Neural crest cell (in vitro differentiated cells): ENCODE results near the gene NDUFA1. TPM values are rescaled to one million over a fixed set of nuclear protein-coding genes. Genes with fewer than 3 reads are reported as not detected.

Experiments used
- DNase-seq: peaks from one replicate; pipeline ENCODE4 v3.0.0; 2021; ENCODE audit warnings: low read depth, mixed read lengths, low spot score
- H3K27ac Mint-ChIP-seq: one replicate; pipeline ENCODE4 v1.8.0; 2021; ENCODE audit warnings: mild to moderate bottlenecking, mixed read lengths; ENCODE audit not compliant: unreplicated experiment
- H3K27me3 Mint-ChIP-seq: 2 replicates; pipeline ENCODE4 v1.8.0; 2021; ENCODE audit warnings: low read depth, mild to moderate bottlenecking, mixed read lengths
- H3K36me3 Mint-ChIP-seq: 2 replicates; pipeline ENCODE4 v1.8.0; 2021; ENCODE audit warnings: low read depth, mild to moderate bottlenecking, mixed read lengths
- H3K4me1 Mint-ChIP-seq: 2 replicates; pipeline ENCODE4 v1.8.0; 2021; ENCODE audit warnings: mixed read lengths
- H3K4me3 Mint-ChIP-seq: one replicate; pipeline ENCODE4 v1.8.0; 2021; ENCODE audit warnings: mild to moderate bottlenecking, mixed read lengths
- H3K9me3 Mint-ChIP-seq: 2 replicates; pipeline ENCODE4 v1.8.0; 2021; ENCODE audit warnings: mixed read lengths
- CTCF ChIP-seq: fragments of 200-600 bp; sonication (generic); conservative IDR thresholded peaks from 2 replicates; pipeline ENCODE4 v1.5.0; 2021; ENCODE audit warnings: antibody characterized with exemption, mild to moderate bottlenecking
- total RNA-seq: library from RNA; stranded (reverse); gene quantifications from 2 replicates; pipeline ENCODE4 v1.2.1, GENCODE V29; 2021

The NDUFA1 gene
- total RNA-seq, 1 donor from 2014 or later: 62.0 TPM

- Mint-ChIP-seq H3K4me1 (no peaks in the 10 kb centered on the region), H3K27me3 (no peaks in the 10 kb centered on the region), H3K36me3 (no peaks in the 10 kb centered on the region), H3K4me3 (no peak within 1 kb of the TSS), H3K27ac (no peak within 1 kb of the TSS), H3K9me3 (no peaks in the 10 kb centered on the region)
- no peak for TF ChIP-seq CTCF
- DNase-seq: no peak
Observed at GRCh38 chrX:119895843-119896326, 24.3 kb downstream of the NDUFA1 start, which contains the start of gene AKAP14. AKAP14 (plus strand) TSS chrX:119895893; CDS start chrX:119903224, 7,331 bp downstream.

GRCh38 chrX:119899125-119899524, 27.5 kb downstream of the NDUFA1 start:
- Mint-ChIP-seq H3K4me3 (no peak overlapping the region), H3K27ac (peak overlapping the region; percentile 27), H3K27me3 (no peaks in the 10 kb centered on the region), H3K4me1 (no peaks in the 10 kb centered on the region), H3K36me3 (no peaks in the 10 kb centered on the region), H3K9me3 (no peaks in the 10 kb centered on the region)
- no peak for TF ChIP-seq CTCF
- DNase-seq: no peak

DNA sequence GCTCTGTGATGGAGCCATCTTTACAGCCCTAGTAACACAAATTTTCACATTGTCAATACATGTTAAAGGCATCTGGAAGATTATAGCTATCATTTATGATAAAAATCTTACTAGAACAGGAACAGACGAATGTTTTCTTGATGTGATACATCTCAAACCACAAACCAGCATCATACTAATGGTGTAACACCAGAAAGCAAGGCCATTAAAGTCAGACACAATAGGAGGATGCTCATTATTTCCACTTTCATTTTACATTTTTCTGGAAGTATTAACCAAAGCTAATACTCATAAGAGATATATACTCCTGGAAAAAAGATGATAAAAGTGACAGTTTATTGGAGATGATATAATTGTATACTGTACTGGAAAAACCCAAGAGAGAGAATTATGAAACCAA, 29.3 kb downstream of the NDUFA1 start:
- Mint-ChIP-seq H3K4me1 (no peaks in the 10 kb centered on the region), H3K9me3 (peaks cover 2% of the 10 kb centered on the region)

GRCh38 chrX:119916310-119916709, 44.7 kb downstream of the NDUFA1 start:
- H3K27ac Mint-ChIP-seq: no peak overlapping the region
- DNase-seq: no peak
- H3K4me1 Mint-ChIP-seq: no peaks in the 10 kb centered on the region
- H3K9me3 Mint-ChIP-seq: peaks cover 4% of the 10 kb centered on the region
- H3K36me3 Mint-ChIP-seq: no peaks in the 10 kb centered on the region
- H3K27me3 Mint-ChIP-seq: no peaks in the 10 kb centered on the region
- TF ChIP-seq CTCF: no peak
- no peak overlapping the region for H3K4me3 Mint-ChIP-seq

More for the DNA sequence above, 29.3 kb downstream of the NDUFA1 start:
- Mint-ChIP-seq H3K27me3 (no peaks in the 10 kb centered on the region), H3K4me3 (no peak overlapping the region), H3K27ac (no peak overlapping the region), H3K36me3 (peaks cover 2% of the 10 kb centered on the region)
- TF ChIP-seq CTCF: no peak
- no peak for DNase-seq

DNA sequence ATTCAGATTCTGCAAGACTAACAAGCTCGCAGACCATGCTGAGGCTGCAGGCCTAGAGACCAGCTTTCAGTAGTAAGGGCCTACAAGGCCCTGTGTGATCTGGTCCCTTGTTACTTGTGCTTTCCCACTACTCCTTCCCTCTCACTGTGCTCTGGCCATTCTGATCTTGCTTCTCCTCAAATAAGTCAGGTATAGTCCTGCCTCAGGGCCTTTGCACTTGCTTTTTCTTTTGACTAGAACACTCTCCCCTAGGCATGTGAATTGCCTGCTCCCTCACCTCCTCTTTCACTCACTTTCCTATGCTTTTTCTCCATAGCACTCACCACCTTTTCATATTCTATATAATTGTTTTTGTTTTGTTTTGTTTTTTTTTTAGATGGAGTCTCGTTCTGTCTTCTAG, 46.2 kb downstream of the NDUFA1 start:
- H3K4me1 Mint-ChIP-seq: no peaks in the 10 kb centered on the region
- H3K4me3 Mint-ChIP-seq: no peak overlapping the region
- H3K27me3 Mint-ChIP-seq: no peaks in the 10 kb centered on the region
- no peak overlapping the region for H3K27ac Mint-ChIP-seq
- no peak for DNase-seq
- peaks cover 2% of the 10 kb centered on the region for H3K9me3 Mint-ChIP-seq
- TF ChIP-seq CTCF: no peak
- no peaks in the 10 kb centered on the region for H3K36me3 Mint-ChIP-seq
